RWPE2 (cell line): ENCODE data around the gene OPN1MW2.
"Not testable (repeated sequence)": the region's sequence is repeated elsewhere in the genome, so short reads cannot be mapped to it uniquely, and the experiment has no call there.

ENCODE experiments used
- ATAC-seq: fragments of 200-7000 bp; cut with Tn5 transposase; 3 replicates; pipeline ENCODE4 v1.9.1; 2021; ENCODE audit warnings: low read depth
- DNase-seq: peaks from one replicate; pipeline ENCODE4 v3.0.0-alpha.2; 2020; ENCODE audit warnings: low spot score
- H3K27ac ChIP-seq: fragments of 450-650 bp; 2 replicates; pipeline ENCODE4 v1.5.1; 2017; ENCODE audit warnings: mild to moderate bottlenecking; ENCODE audit not compliant: poor library complexity, severe bottlenecking
- H3K27me3 ChIP-seq: fragments of 250-450 bp; sonication (Bioruptor Pico); 2 replicates; pipeline ENCODE4 v1.5.1; 2021; ENCODE audit warnings: mild to moderate bottlenecking, moderate library complexity; ENCODE audit not compliant: insufficient read depth, poor library complexity, severe bottlenecking
- H3K36me3 ChIP-seq: fragments of 250-450 bp; sonication (Bioruptor Pico); 2 replicates; pipeline ENCODE4 v1.5.1; 2020; ENCODE audit warnings: low read depth, mild to moderate bottlenecking, moderate library complexity
- H3K4me1 ChIP-seq: fragments of 250-450 bp; sonication (Bioruptor Pico); 2 replicates; pipeline ENCODE4 v1.5.1; 2021; ENCODE audit warnings: mild to moderate bottlenecking, moderate library complexity; ENCODE audit not compliant: insufficient read depth, poor library complexity, severe bottlenecking
- H3K4me3 ChIP-seq: fragments of 250-450 bp; sonication (Bioruptor Pico); 2 replicates; pipeline ENCODE4 v1.5.1; 2021; ENCODE audit warnings: mild to moderate bottlenecking, moderate library complexity; ENCODE audit not compliant: severe bottlenecking
- H3K9me3 ChIP-seq: fragments of 250-450 bp; sonication (Bioruptor Pico); 2 replicates; pipeline ENCODE4 v1.5.1; 2021; ENCODE audit warnings: mild to moderate bottlenecking, moderate library complexity; ENCODE audit not compliant: severe bottlenecking

Gene OPN1MW2

GRCh38 chrX:154225292-154225691 lies 5.7 kb downstream of the OPN1MW2 start:
- not testable (repeated sequence) for H3K36me3 ChIP-seq, H3K4me1 ChIP-seq, H3K27me3 ChIP-seq, DNase-seq, H3K4me3 ChIP-seq, H3K9me3 ChIP-seq, H3K27ac ChIP-seq, ATAC-seq

GRCh38 chrX:154226706-154227105 lies 7.2 kb downstream of the OPN1MW2 start:
- DNase-seq, H3K27ac ChIP-seq, ATAC-seq, H3K4me3 ChIP-seq, H3K9me3 ChIP-seq, H3K27me3 ChIP-seq, H3K36me3 ChIP-seq, H3K4me1 ChIP-seq: not testable (repeated sequence)

- H3K27ac ChIP-seq, H3K36me3 ChIP-seq: not testable (repeated sequence)
Observed at GRCh38 chrX:154231443-154231842, 11.9 kb downstream of the OPN1MW2 start.

GRCh38 chrX:154233620-154234019 lies 14.1 kb downstream of the OPN1MW2 start:
- H3K36me3 ChIP-seq, DNase-seq, H3K27ac ChIP-seq, H3K9me3 ChIP-seq, ATAC-seq, H3K4me1 ChIP-seq, H3K27me3 ChIP-seq, H3K4me3 ChIP-seq: not testable (repeated sequence)

More at GRCh38 chrX:154231443-154231842, 11.9 kb downstream of the OPN1MW2 start:
- H3K9me3 ChIP-seq, H3K4me1 ChIP-seq, H3K4me3 ChIP-seq, ATAC-seq, DNase-seq, H3K27me3 ChIP-seq: not testable (repeated sequence)

- H3K4me3 ChIP-seq, H3K27ac ChIP-seq, H3K27me3 ChIP-seq, DNase-seq, H3K4me1 ChIP-seq, ATAC-seq, H3K36me3 ChIP-seq, H3K9me3 ChIP-seq: not testable (repeated sequence)
Observed at GRCh38 chrX:154238939-154239559, 19.5 kb downstream of the OPN1MW2 start.

GRCh38 chrX:154239982-154240503 lies 20.5 kb downstream of the OPN1MW2 start:
- ATAC-seq = not testable (repeated sequence)

GRCh38 chrX:154247377-154248045 lies 28.0 kb downstream of the OPN1MW2 start:
- ATAC-seq = peak; percentile 100
- not testable (repeated sequence) for H3K27ac ChIP-seq, H3K4me1 ChIP-seq, H3K4me3 ChIP-seq, H3K9me3 ChIP-seq, DNase-seq, H3K36me3 ChIP-seq, H3K27me3 ChIP-seq

More at GRCh38 chrX:154239982-154240503, 20.5 kb downstream of the OPN1MW2 start:
- not testable (repeated sequence) for H3K4me1 ChIP-seq, H3K4me3 ChIP-seq, DNase-seq, H3K9me3 ChIP-seq, H3K27me3 ChIP-seq, H3K36me3 ChIP-seq, H3K27ac ChIP-seq

GRCh38 chrX:154248076-154248475 lies 28.5 kb downstream of the OPN1MW2 start:
- not testable (repeated sequence) for ATAC-seq, DNase-seq

GRCh38 chrX:154257282-154257681 lies 37.7 kb downstream of the OPN1MW2 start, which contains the start of gene OPN1MW3:
OPN1MW3 (plus strand) TSS chrX:154257582; CDS start chrX:154257620, 38 bp downstream.
- H3K4me3 ChIP-seq, ATAC-seq, H3K36me3 ChIP-seq, H3K4me1 ChIP-seq, H3K27me3 ChIP-seq, DNase-seq, H3K27ac ChIP-seq, H3K9me3 ChIP-seq: not testable (repeated sequence)

More at GRCh38 chrX:154248076-154248475, 28.5 kb downstream of the OPN1MW2 start:
- not testable (repeated sequence) for H3K27me3 ChIP-seq, H3K4me1 ChIP-seq, H3K27ac ChIP-seq, H3K36me3 ChIP-seq, H3K4me3 ChIP-seq, H3K9me3 ChIP-seq

- H3K36me3 ChIP-seq, H3K9me3 ChIP-seq, DNase-seq, H3K27me3 ChIP-seq, H3K4me3 ChIP-seq, H3K27ac ChIP-seq, ATAC-seq, H3K4me1 ChIP-seq: not testable (repeated sequence)
Observed at GRCh38 chrX:154258711-154259110, 39.2 kb downstream of the OPN1MW2 start.

- H3K27ac ChIP-seq, H3K4me3 ChIP-seq, H3K36me3 ChIP-seq, DNase-seq, H3K27me3 ChIP-seq, H3K4me1 ChIP-seq, ATAC-seq, H3K9me3 ChIP-seq: not testable (repeated sequence)
Observed at GRCh38 chrX:154263072-154263471, 43.5 kb downstream of the OPN1MW2 start.
